Measurements from ENCODE around the gene TPI1.
"Not testable (repeated sequence)": the region's sequence is repeated elsewhere in the genome, so short reads cannot be mapped to it uniquely, and the experiment has no call there.

Gene TPI1

DNA sequence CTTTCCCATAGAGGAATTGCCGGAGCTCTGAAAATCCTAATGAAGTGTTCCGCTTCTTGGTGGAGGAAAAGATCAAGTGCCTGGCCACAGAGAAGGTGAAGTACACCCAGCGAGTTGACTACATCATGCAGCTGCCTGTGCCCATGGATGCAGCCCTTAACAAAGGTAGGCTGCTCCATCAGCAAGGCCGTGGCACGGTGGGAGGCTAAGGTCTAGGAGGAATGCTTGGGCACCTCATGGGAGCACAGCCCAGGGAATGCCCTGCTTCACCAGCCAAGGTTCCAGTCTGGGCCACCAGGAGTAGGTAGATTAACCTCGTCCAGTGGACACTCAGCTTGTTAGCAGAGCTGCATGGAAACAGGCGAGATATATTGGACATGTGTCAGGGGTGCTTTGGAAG, 6.4 kb upstream of the TPI1 start:
- no peak overlapping the region for H3K27ac ChIP-seq
- H3K36me3 ChIP-seq (ENCODE audit: control insufficient read depth, insufficient read depth, low read length), result no peaks in the 10 kb centered on the region
- no peaks in the 10 kb centered on the region for H3K27me3 ChIP-seq (ENCODE audit: control insufficient read depth, insufficient read depth, low read length)
- no peaks in the 10 kb centered on the region for H3K4me1 ChIP-seq
- no peak overlapping the region for H2AFZ ChIP-seq
- TF ChIP-seq, protein P1, sequence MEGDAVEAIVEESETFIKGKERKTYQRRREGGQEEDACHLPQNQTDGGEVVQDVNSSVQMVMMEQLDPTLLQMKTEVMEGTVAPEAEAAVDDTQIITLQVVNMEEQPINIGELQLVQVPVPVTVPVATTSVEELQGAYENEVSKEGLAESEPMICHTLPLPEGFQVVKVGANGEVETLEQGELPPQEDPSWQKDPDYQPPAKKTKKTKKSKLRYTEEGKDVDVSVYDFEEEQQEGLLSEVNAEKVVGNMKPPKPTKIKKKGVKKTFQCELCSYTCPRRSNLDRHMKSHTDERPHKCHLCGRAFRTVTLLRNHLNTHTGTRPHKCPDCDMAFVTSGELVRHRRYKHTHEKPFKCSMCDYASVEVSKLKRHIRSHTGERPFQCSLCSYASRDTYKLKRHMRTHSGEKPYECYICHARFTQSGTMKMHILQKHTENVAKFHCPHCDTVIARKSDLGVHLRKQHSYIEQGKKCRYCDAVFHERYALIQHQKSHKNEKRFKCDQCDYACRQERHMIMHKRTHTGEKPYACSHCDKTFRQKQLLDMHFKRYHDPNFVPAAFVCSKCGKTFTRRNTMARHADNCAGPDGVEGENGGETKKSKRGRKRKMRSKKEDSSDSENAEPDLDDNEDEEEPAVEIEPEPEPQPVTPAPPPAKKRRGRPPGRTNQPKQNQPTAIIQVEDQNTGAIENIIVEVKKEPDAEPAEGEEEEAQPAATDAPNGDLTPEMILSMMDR (IDR thresholded peaks at IDR 0.05), result no peak
- no peak overlapping the region for H3K4me2 ChIP-seq (ENCODE audit: low read length)
- H3K79me2 ChIP-seq, result peaks cover 5% of the 10 kb centered on the region
- no peak overlapping the region for H3K9ac ChIP-seq
- no peak overlapping the region for H3K4me3 ChIP-seq (ENCODE audit: low read depth, low read length)
- H3K9me3 ChIP-seq (ENCODE audit: control insufficient read depth, low read length), result no peaks in the 10 kb centered on the region

DNA sequence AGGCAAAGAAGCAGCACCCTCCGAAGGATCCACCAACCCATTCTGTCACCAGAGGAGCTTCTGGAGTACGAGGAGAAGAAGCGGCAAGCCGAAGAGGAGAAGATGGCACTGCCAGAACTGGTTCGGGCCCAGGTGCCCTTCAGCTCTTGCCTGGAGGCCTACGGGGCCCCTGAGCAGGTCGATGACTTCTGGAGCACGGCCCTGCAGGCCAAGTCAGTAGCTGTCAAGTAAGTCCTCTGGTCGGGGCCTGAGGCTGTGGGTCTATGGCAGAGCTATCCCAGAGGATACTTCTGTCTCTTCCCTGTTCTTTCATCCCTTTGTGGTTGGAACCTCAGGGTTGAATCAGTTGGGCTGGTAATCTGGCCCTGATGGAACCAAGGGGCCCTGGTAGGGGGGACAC, 5.9 kb upstream of the TPI1 start:
- Histone ChIP-seq H3K9me3 (ENCODE audit: control insufficient read depth, low read length) (no peaks in the 10 kb centered on the region), H3K4me2 (ENCODE audit: low read length) (no peak overlapping the region), H3K79me2 (peaks cover 5% of the 10 kb centered on the region), H3K4me3 (ENCODE audit: low read depth, low read length) (no peak overlapping the region), H3K9ac (no peak overlapping the region), H3K27me3 (ENCODE audit: control insufficient read depth, insufficient read depth, low read length) (no peaks in the 10 kb centered on the region), H3K36me3 (ENCODE audit: control insufficient read depth, insufficient read depth, low read length) (no peaks in the 10 kb centered on the region), H3K27ac (no peak overlapping the region), H2AFZ (no peak overlapping the region), H3K4me1 (no peaks in the 10 kb centered on the region)
- TF ChIP-seq, protein P1 (IDR thresholded peaks at IDR 0.05), result no peak

DNA sequence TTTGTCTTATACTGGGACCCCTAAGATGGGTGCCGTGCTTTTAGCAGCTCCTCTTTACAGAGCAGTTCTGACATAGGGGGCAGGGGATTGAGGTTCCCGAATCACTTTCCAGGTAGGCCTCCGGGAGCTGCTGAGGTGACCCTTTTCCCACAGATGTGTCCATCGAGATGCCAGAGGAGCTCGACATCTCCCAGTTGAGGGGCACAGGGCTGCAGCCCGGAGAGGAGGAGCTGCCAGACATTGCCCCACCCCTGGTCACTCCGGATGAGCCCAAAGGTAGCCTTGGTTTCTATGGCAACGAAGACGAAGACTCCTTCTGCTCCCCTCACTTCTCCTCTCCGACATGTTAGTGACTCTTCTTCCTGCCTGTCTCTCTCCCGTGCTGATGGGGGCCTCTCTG, 4.3 kb upstream of the TPI1 start:
- H2AFZ ChIP-seq, result no peak overlapping the region
- H3K9me3 ChIP-seq (ENCODE audit: control insufficient read depth, low read length), result no peaks in the 10 kb centered on the region
- no peak overlapping the region for H3K4me3 ChIP-seq (ENCODE audit: low read depth, low read length)
- no peak overlapping the region for H3K4me2 ChIP-seq (ENCODE audit: low read length)
- peaks cover 2% of the 10 kb centered on the region for H3K79me2 ChIP-seq
- H3K9ac ChIP-seq, result no peak overlapping the region
- no peaks in the 10 kb centered on the region for H3K27me3 ChIP-seq (ENCODE audit: control insufficient read depth, insufficient read depth, low read length)
- TF ChIP-seq, protein P1 (IDR thresholded peaks at IDR 0.05), result no peak
- no peak overlapping the region for H3K27ac ChIP-seq
- peaks cover 2% of the 10 kb centered on the region for H3K4me1 ChIP-seq
- no peaks in the 10 kb centered on the region for H3K36me3 ChIP-seq (ENCODE audit: control insufficient read depth, insufficient read depth, low read length)

DNA sequence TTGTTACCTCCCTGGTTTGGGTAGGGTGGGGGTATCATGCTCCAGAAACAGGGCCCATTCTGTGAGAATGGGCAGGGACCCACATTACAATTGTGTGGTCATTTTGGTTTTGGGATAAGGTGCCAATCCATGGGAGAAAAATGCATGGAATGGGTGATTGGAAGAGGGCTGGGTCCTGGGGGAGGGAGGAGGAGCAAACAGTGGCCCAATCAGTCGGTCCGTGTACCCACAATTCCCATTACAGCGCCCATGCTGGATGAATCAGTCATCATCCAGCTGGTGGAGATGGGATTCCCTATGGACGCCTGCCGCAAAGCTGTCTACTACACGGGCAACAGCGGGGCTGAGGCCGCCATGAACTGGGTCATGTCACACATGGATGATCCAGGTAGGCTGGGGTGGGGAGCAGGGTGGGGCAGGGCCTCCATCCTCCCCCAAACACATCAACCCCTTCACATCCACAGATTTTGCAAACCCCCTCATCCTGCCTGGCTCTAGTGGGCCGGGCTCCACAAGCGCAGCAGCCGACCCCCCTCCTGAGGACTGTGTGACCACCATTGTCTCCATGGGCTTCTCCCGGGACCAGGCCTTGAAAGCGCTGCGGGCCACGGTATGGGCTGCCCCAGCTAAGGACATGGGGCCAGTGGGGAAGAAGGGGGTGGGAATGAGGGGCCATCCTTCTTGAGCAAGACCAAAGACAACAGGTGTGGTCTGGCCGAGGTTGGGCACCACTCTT, 3.6 kb upstream of the TPI1 start:
- H3K9ac ChIP-seq, result no peak overlapping the region
- no peak overlapping the region for H2AFZ ChIP-seq
- no peaks in the 10 kb centered on the region for H3K27me3 ChIP-seq (ENCODE audit: control insufficient read depth, insufficient read depth, low read length)
- H3K36me3 ChIP-seq (ENCODE audit: control insufficient read depth, insufficient read depth, low read length), result no peaks in the 10 kb centered on the region
- H3K4me1 ChIP-seq, result peaks cover 8% of the 10 kb centered on the region
- no peaks in the 10 kb centered on the region for H3K9me3 ChIP-seq (ENCODE audit: control insufficient read depth, low read length)
- no peak overlapping the region for H3K4me2 ChIP-seq (ENCODE audit: low read length)
- no peak overlapping the region for H3K27ac ChIP-seq
- no peaks in the 10 kb centered on the region for H3K79me2 ChIP-seq
- no peak overlapping the region for H3K4me3 ChIP-seq (ENCODE audit: low read depth, low read length)
- TF ChIP-seq, protein P1 (IDR thresholded peaks at IDR 0.05), result no peak

DNA sequence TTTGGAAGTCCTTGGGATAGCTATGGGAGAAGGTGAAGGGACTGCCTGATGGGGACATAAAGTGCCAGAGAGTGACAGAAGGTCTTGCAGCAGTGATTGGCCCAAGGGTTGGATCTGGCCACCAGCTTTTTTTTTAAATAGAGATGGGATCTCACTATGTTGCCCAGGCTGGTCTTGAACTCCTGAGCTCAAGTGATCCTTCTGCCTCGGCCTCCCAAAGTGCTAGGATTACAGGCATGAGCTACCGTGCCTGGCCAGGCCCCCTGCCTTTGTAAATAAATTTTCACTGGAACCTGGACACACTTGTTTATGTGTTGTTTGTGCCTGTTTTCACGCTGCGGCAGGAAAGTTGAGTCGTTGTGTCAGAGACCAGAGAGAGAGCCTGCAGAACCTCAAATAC, 2.0 kb upstream of the TPI1 start:
- not testable (repeated sequence) for H3K27me3 ChIP-seq (ENCODE audit: control insufficient read depth, insufficient read depth, low read length); H3K27ac ChIP-seq; H3K36me3 ChIP-seq (ENCODE audit: control insufficient read depth, insufficient read depth, low read length); H2AFZ ChIP-seq; H3K9ac ChIP-seq; H3K9me3 ChIP-seq (ENCODE audit: control insufficient read depth, low read length); H3K4me3 ChIP-seq (ENCODE audit: low read depth, low read length); H3K79me2 ChIP-seq; H3K4me2 ChIP-seq (ENCODE audit: low read length)
- peaks cover 17% of the 10 kb centered on the region for H3K4me1 ChIP-seq

Measured in parathyroid adenoma (tissue), 2 donors.